Measurements from ENCODE around the gene CSK.

DNA sequence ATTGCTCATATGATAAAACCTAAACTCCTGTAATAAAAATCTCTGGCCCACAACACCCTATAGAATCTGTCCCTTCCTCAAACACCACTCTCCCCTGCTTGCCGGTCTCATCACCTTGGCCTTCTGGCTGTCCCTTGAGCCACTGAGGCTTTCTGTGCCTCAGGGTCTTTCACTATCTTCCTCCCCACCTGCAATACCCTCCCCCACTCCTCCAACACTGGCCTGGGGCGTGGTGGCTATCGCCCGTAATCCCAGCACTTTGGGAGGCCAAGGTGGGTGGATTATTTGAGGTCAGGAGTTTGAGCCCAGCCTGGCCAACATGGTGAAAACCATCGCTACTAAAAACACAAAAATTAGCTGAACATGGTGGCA is 3.3 kb upstream of the CSK start:
- TF ChIP-seq, protein P1, sequence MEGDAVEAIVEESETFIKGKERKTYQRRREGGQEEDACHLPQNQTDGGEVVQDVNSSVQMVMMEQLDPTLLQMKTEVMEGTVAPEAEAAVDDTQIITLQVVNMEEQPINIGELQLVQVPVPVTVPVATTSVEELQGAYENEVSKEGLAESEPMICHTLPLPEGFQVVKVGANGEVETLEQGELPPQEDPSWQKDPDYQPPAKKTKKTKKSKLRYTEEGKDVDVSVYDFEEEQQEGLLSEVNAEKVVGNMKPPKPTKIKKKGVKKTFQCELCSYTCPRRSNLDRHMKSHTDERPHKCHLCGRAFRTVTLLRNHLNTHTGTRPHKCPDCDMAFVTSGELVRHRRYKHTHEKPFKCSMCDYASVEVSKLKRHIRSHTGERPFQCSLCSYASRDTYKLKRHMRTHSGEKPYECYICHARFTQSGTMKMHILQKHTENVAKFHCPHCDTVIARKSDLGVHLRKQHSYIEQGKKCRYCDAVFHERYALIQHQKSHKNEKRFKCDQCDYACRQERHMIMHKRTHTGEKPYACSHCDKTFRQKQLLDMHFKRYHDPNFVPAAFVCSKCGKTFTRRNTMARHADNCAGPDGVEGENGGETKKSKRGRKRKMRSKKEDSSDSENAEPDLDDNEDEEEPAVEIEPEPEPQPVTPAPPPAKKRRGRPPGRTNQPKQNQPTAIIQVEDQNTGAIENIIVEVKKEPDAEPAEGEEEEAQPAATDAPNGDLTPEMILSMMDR (IDR thresholded peaks at IDR 0.05), result no peak
- TF ChIP-seq ZFX (IDR thresholded peaks at IDR 0.05; ENCODE audit: borderline replicate concordance), result no peak

Measured in 22Rv1 (cell line).